NCI-H82 (cell line): Measurements from ENCODE around the gene DYNLRB1.
"Not testable (repeated sequence)": the region's sequence is repeated elsewhere in the genome, so short reads cannot be mapped to it uniquely, and the experiment has no call there.

Experiments
- DNase-seq: peaks from one replicate; lab custom pipeline; 2025; lab: John Stamatoyannopoulos, UW

DYNLRB1 gene

DNA sequence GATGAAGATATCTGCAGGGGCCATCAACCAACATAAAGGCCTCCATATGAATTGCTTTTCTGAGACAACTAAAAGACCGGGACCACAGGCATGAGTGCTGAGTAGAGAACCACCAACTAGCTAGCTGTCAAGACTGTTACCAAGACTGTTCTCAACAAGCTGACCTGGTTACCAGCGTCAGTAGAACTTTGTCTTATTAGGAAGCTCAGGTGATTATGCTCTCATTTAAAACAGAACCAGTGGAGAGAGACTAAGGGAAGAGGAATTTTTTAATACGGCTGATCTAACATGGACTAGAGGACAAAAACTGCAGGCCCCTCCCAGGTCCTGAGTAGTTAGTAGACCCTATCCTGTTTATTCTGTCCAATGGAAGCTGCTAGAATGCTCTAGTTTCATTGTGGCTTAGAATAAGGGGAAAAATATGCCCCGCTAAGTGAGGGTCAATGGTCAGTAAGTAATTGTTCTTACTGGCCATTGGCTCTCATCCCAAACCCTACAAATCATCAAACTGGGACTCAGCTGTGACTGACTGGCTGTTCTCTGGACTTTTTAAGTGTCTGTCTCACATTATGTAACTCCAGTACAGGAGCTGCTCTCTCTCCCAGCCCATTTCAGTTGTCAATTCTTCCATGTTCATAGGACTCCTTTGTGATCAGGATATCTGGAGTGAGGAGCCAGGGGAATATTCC, 3.8 kb upstream of the DYNLRB1 start:
- DNase-seq: no peak

DNA sequence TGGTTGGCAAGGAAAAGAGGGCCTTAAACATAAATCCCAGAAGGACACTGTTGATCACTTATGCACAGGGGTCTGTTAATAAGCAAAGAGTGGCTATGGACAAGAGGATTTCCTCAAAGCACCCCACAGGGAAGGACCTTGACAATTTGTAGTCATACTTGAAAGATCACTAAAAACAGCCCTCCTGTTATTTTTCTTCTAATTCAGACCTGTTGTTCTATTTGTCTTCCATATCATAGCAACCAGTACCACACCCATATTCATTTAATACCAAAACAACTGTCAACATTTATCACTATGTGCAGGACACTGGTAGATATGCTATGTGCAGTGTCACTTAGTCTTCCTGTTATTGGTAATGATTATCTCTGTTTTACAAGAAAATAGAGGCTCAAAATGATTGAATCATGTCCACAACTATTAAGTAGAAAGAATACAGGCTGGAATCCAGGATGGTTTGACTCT, 3.2 kb upstream of the DYNLRB1 start:
- DNase-seq: no peak

DNA sequence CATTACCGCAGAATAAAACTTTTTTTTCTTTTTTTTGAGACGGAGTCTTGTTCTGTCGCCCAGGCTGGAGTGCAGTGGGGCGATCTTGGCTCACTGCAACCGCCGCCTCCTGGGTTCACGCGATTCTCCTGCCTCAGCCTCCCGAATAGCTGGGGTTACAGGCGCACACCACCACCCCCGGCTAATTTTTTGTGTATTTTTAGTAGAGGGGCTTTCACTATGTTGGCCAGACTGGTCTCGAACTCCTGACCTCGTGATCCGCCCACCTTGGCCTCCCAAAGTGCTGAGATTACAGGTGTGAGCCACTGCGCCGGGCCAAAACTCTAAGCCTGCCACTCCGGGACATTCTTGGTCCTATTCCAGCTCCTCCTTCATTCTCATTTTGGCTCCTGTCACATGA, 2.2 kb upstream of the DYNLRB1 start:
- not testable (repeated sequence) for DNase-seq

DNA sequence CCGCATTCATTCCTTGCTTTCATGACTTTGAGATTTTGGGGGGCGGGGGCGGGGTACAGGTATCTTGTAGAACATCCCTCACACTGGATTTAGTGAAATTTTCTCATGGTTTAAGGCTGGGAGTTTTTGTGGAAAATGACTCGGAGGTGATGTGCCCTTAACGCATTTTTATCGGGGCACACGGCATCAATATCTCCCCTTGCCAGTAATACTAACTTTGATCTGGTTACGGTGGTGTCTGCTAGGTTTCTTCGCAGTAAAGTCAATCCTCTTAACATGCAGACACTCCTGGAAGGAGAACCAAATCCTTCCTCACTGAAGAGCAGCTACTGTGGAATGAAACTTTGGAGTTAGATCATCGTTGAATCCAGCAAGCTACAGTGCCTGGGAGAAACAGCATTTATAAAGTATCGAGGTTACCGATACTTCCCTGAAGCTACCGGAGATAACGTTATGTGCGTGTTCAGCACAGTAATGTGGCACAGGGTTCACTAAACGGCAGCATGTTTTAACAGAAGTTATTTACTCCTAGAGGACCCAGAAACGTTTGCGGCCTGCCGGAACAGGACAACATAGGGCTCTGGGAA, 1.2 kb upstream of the DYNLRB1 start:
- DNase-seq: peak; percentile 61

DNA sequence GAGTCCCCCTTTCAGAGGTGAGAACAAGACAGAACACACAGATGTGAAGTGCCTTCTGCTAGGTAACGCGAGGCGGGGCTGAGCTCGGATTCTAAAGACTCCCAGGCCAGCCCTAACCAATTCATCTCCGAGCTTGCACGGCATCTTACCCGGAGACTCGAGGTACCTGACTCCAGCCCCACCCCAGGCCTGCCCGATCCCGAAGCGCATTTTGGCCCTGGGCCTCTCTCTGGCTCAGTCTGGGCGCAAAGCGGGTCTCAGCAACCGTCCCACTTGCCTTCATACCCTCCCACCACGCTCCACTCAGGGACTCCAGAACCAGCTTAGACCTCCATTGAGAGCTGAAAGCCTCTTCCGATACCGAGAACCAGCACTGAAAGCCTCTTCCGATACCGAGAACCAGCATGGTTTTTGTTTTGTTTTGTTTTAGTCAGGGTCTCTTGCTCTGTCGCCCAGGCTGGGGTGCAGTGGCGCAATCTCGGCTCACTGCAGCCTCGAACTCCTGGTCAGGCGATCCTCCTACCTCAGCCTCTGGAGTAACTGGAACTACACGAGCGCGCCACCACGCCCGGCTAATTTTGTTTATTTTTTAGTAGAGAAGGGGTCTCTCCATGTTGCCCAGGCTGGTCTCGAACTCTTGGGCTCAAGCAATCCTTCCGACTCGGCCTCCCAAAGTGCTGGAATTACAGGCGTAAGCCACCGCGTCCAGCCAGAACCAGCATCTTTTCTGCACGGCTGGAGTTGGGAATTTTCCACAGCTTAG, 557 bp upstream of the DYNLRB1 start:
- DNase-seq: peak; percentile 87

DNA sequence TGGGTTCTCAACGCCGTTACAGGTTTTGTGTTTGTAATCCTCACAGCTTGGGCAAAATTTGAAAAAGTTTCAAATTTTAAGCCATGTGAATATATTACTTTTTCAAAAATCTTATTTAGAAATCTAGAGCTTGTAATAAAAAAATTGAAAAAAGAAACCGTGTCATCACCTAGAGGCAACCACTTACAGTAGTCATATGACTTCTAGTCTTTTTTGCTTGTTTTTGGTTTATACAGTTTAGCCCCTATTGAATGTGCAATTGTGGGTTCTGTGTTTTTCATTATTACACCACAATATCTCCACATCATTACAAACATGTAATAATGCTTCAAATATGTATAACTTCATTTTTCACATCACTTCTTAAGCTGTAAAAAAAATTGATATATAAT, 888 bp downstream of the DYNLRB1 start:
- no peak for DNase-seq

DNA sequence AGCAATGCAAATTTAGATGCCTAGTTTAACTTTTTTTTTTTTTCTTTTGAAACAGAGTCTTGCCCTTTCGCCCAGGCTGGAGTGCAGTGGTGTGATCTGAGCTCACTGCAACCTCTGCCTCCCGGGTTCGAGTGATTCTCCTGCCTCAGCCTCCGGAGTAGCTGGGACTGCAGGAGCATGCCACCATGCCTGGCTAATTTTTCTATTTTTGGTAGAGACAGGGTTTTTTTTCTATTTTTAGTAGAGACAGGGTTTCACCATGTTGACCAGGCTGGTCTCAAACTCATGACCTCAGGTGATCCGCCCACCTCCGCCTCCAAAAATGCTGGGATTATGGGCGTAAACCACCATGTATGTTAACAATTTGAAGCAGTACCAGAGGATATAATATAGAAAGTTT, 2.6 kb downstream of the DYNLRB1 start:
- not testable (repeated sequence) for DNase-seq

DNA sequence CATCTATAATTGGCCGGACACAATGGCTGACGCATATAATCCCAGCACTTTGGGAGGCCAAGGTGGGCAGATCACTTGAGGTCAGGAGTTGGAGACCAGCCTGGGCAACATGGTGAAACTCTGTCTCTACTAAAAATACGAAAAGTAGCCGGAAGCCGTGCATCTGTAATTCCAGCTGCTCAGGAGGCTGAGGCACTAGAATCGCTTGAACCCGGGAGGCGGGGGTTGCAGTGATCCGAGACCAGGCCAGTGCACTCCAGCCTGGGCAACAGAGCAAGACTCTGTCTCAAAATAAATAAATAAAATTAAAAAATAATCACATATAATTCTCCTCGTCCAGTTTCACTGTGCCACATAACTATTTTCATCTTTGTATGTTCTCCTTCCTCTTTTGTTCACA, 3.6 kb downstream of the DYNLRB1 start:
- not testable (repeated sequence) for DNase-seq

DNA sequence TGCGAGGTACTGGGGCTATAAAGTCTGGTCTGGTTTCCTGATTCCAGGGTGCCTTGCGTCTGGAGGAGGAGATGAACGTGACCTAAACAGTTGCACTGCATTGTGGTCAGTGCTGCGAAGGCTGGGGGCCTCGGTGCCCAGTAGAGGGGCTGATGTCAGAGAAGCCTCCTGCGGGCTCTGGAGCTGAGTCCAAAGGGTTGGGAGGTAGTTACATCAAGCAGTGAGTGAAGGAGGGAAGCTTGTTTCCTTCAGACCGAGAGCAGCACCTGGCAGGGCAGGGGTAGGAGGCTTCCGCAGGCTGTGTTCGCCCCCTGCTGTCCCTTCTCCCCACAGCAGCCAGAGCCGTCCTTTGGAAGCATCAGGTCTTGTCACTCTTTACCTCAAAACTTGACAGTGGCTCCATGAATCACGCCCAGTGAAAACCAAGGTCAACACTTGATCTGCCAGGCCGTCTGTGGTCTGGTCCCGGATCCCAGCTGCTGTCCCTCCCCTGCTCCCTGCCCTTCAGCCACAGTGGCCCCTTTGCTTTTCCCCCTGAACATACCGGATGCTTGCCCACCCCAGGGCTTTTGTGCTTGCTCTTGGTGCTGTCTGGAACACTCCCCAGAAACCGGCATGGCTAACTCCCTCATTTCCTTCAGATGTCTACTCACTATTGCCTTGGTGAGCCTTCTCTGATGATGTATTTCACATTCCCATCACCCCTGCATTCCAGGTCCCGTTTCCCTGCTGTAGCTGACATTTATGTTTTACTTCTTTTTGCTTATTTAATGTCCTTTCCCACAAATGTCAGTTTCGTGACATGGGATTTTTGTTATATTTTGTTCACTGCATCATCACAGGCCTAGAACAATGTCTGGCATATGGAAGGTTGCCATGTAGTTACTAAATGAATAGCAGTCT, 7.0 kb downstream of the DYNLRB1 start:
- peak; percentile 86 for DNase-seq

DNA sequence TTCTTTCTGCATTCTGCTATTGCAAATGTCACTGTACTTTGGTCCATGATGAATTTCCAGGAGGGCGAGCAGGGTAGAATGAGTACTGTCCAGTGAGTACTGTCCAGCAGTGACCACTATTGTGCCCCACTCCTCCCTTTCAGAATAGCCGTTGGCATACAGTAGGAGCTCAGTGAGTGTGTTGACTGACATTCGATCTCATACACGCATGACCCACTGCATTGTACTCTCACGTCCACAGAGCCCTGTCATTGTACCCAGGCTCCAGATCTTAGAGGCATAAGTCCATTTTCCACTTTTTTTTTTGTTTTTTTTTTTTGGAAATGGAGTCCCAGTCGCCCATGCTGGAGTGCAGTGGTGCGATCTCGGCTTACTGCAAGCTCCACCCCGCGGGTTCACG, 8.2 kb downstream of the DYNLRB1 start:
- no peak for DNase-seq

DNA sequence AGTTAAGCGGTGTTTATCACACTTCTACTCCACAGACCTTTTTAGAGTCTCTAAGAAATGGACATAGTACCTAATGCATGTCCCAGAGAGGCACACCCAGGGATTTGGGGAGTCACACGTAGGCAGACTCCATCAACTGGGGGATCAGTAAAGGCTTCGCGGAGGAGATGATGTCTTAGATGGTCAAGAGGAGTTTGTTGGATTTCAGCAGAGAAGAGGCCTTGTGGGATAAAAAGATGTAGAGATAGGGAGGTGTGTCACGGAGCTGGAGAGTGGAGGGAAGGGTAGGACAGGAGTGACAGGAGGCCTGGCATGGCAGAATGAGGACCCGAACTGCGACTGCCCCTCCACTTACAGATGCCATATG, 9.1 kb downstream of the DYNLRB1 start:
- DNase-seq: no peak

DNA sequence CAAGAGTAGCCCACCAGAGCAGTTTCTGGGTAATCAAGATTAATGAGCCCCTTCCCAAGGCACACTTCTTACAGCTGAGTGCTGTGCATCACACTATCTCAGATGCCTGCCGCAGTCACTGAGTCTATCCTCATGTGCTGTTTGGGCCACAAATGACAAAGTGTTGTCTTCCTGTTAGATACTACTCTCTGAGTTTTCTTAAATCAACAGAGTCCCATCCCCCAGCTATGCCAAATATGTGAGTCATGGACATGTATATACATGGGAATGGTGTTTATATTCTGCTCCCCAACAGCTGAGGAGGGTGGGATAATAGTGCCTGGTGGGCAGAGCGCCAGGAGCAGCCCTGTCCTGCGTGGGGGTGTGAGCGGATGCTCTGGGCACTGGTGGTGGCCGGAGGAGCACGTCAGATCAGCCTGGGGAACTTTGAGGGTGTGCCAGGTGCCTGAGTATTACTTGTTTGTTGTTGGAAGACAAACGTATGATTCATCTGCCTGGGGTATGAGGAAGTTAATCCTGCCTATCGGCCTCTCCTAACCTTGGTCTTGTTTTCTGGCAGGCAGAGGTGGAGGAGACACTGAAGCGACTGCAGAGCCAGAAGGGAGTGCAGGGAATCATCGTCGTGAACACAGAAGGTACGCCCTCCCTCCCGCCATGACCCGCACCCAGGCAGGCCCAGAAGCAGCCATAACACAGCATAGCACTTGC, 9.6 kb downstream of the DYNLRB1 start:
- no peak for DNase-seq

DNA sequence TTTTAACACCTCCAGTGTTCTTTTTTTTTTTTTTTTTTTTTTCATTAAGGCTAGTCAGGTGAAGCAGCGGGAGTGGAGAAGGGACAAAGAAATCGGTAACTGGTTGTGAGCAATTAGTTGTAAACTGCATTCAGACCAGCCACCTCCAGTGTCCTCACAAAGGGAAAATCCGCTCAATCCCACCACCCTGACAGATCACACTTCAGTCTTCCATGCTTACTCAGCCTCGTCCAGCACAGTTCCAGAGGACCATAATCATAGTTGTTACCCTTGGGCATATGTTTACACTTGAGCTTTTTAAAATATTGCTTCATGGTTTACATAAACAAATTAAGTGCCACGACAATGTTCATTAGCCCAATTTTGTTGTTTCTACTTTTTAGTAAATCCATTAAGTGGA, 10.2 kb downstream of the DYNLRB1 start:
- no peak for DNase-seq

DNA sequence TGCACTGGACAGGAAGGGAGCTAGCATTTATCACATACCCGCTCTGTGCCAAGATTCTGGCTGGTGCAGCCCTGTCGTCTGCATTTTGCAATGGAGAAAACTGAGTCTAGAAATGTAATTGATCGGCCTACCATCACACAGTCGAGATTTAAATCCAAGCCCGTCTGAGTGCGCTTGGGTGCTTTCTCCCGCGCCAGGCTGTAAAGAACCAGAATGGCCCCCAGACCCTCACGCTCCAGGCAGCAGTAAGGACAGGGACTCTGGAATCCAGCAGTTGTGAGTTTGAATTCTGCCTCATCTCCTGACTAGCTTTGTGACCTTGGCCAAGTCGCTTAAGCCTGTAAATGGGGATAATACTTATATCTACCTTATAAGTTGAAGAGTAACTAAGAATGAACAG, 10.8 kb downstream of the DYNLRB1 start:
- no peak for DNase-seq

DNA sequence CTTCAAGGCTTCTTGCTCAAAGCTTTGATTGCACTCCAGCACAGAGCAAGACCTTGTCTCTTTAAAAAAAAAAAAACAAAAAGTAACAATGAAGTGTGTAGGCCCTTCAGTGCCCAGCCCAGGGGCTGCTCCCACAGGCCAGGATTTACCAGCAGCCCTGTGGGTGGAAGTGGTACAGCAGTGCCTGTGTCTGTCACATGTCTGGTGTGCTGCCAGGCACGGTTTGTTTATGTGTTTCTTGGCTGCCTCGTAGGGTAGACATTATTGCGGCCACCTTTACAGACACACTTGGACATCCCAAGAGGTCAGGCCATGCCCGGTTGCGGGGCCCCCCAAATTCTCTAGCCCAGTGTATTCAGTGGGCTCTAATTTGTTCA, 12.7 kb downstream of the DYNLRB1 start:
- no peak for DNase-seq

DNA sequence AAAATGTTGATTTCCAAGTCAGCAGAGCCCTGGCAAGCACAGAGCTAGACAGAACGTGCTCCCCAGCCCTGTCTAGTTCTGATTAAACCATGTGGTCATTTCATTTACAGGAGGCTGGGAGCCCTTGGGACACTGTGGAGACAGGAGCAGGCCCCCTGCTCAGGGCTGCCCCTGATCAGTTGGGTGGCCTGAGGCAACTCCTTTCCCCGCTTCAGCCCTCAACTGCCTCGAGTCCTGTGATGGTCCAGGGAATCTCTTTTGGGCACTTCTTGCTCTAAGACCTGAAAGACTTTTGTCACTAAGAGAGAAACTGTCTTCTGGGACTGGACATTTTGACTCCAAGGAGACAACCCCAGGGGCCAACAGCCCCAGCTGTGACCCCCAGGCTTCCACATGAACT, 13.5 kb downstream of the DYNLRB1 start:
- no peak for DNase-seq

DNA sequence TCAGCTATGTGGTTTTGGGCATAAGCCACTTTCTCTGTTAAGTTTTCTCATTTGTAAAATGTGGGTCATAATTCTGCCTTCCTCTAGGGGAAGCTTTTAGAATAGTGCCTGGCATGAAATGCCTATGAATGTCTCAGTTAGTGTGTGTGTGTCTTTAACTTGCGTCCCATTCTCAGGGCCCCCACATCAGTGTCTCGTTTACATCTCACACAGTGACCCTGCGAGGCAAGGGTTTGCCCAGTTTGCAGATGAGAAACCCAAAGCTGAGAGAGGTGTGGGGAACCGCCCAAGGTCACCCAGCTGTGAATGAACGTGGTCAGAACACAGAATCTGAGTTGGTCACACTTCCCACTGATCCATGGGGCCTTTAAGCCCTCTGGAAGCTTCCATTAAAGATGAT, 14.1 kb downstream of the DYNLRB1 start:
- no peak for DNase-seq

DNA sequence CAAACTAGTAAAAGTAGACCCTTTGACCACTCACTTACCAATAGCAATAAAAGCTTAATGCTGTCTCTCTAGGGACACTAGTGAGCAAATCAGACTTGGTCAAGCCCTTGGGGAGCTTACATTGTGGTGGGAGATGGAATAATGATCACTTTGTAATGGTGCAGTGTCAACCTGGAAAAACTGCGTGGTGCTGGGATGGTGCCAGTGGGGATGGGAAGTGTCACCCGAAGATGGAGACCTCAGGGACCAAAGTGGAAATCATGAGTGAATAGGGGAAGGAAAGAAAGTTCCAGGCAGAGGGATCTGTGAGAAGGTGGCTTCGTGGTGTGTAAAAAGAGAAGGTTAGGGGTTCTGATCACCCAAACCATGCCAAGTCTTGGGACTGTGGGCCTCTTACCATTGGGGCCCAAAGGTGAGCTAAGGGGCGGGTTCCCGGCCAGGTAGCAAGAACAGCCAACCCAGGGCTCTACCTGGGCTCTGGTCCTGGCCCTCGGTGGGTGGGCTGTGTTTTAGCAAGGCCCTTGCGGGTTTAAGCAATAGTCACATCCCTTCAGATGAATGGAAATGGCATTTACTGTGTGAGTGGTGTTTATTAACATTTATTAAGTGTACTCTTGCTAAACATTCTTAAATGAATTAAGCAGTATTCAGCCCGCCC, 15.5 kb downstream of the DYNLRB1 start:
- no peak for DNase-seq

DNA sequence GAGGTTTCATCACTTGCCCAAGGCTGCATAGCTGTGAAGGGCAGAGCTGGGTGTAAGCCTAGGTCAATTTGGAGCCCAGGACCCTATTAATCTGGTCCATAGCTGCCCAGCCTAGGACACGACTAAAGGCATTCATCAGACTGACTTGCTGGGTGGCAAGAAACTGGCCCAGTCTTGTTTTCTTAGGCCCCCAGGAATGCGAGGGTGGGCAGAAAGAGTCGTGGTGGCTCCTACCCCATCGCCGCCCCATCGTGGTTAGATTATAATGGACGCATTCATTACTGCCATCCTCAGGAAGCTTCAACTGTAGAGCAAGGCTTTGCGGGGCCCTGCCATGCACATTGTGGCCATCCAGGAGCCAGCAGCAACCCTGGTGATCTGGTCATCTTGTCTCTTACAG, 16.1 kb downstream of the DYNLRB1 start:
- no peak for DNase-seq

DNA sequence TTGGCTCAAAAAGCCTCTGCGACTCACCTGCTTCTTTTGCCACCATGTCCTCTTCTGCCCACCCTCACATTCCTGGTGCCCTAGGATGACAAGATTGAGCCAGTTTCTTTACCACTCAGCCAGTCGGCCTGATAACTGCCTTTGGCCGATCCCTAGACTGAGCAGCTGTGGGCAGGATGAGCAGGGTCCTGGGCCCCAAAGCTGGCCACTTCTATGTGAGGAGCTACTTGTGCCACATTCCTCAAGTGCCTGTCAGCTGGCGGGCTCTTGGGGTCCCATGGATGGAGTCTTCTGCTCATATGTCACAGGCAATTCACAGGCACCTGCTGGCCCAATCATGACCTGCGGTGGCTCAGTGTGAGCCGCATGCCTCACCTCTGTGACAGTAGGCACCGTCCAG, 16.5 kb downstream of the DYNLRB1 start:
- no peak for DNase-seq
